IMR-90 (cell line): ENCODE data around the gene IFIT3. TPM values are rescaled to one million over a fixed set of nuclear protein-coding genes. Genes with fewer than 3 reads are reported as not detected.

Experiments
- ATAC-seq: fragments of 200-7000 bp; cut with Tn5 transposase; 2 replicates; pipeline ENCODE4 v1.9.1; 2020; ENCODE audit warnings: low read depth, mild to moderate bottlenecking, moderate library complexity
- BruUV-seq: library from RNA; stranded (reverse); fragments of 400-500 nt; replicated peaks from 2 replicates; lab custom pipeline; 2021; lab: Mats Ljungman, UMichigan
- CTCF ChIA-PET: fragments of 300-600 bp; formaldehyde crosslinking; extraction: SDS; loops from one replicate; lab custom pipeline; 2021; ENCODE audit warnings: antibody characterized with exemption; lab: Yijun Ruan, JAX
- POLR2A ChIA-PET: fragments of 300-600 bp; sonication (Branson Sonifier 250); formaldehyde crosslinking; loops from one replicate; lab custom pipeline; 2022; ENCODE audit warnings: antibody characterized with exemption; ENCODE audit not compliant: unreplicated experiment; lab: Charles Lee
- DNase-seq: peaks from one replicate; pipeline ENCODE4 v3.0.0; 2013
- H2AFZ ChIP-seq: replicated peaks from 2 replicates; pipeline ENCODE3; 2013; ENCODE audit warnings: low read length, mild to moderate bottlenecking; ENCODE audit not compliant: poor library complexity
- H2AK5ac ChIP-seq: 2 replicates; pipeline ENCODE4 v1.6.1; 2013; ENCODE audit warnings: low read depth, low read length, inconsistent platforms
- H2AK9ac ChIP-seq: replicated peaks from 2 replicates; pipeline ENCODE3; 2013; ENCODE audit warnings: mild to moderate bottlenecking, low read depth, low read length, moderate library complexity; ENCODE audit not compliant: poor library complexity
- H2BK120ac ChIP-seq: 2 replicates; pipeline ENCODE4 v1.6.1; 2013; ENCODE audit warnings: low read depth, low read length, inconsistent platforms
- H2BK15ac ChIP-seq: 3 replicates; pipeline ENCODE4 v1.6.1; 2013; ENCODE audit warnings: low read depth, low read length, inconsistent platforms
- H2BK20ac ChIP-seq: 2 replicates; pipeline ENCODE4 v1.6.1; 2013; ENCODE audit warnings: low read depth, mild to moderate bottlenecking, inconsistent platforms, low read length, moderate library complexity
- H2BK5ac ChIP-seq: 2 replicates; pipeline ENCODE4 v1.6.1; 2013; ENCODE audit warnings: mild to moderate bottlenecking, low read depth, low read length, inconsistent platforms; ENCODE audit not compliant: poor library complexity, severe bottlenecking
- H3K14ac ChIP-seq: replicated peaks from 2 replicates; pipeline ENCODE4 v1.6.1; 2013; ENCODE audit warnings: low read depth, low read length, inconsistent platforms
- H3K18ac ChIP-seq: 2 replicates; pipeline ENCODE4 v1.6.1; 2013; ENCODE audit warnings: low read depth, low read length, control low read depth
- H3K23ac ChIP-seq: 2 replicates; pipeline ENCODE4 v1.6.1; 2013; ENCODE audit warnings: low read depth, low read length, inconsistent platforms
- H3K27ac ChIP-seq: 2 replicates; pipeline ENCODE4 v1.5.1; 2013; ENCODE audit warnings: mild to moderate bottlenecking, control low read depth, low read length; ENCODE audit not compliant: insufficient read depth
- H3K27me3 ChIP-seq: 2 replicates; pipeline ENCODE4 v1.6.1; 2013; ENCODE audit warnings: low read length; ENCODE audit not compliant: control insufficient read depth, insufficient read depth
- H3K36me3 ChIP-seq: 2 replicates; pipeline ENCODE4 v1.6.1; 2013; ENCODE audit warnings: low read length, mixed read lengths; ENCODE audit not compliant: control insufficient read depth, insufficient read depth
- H3K4ac ChIP-seq: 2 replicates; pipeline ENCODE4 v1.6.1; 2013; ENCODE audit warnings: low read depth, low read length, inconsistent platforms
- H3K4me1 ChIP-seq: 2 replicates; pipeline ENCODE4 v1.6.1; 2013; ENCODE audit warnings: low read length, mixed read lengths; ENCODE audit not compliant: control insufficient read depth, insufficient read depth
- H3K4me2 ChIP-seq: 2 replicates; pipeline ENCODE4 v1.6.1; 2013; ENCODE audit warnings: low read depth, mild to moderate bottlenecking, control low read depth, low read length, moderate library complexity
- H3K4me3 ChIP-seq: 2 replicates; pipeline ENCODE4 v1.5.1; 2013; ENCODE audit warnings: low read depth, mild to moderate bottlenecking, control low read depth, low read length, moderate library complexity; ENCODE audit not compliant: insufficient read depth
- H3K56ac ChIP-seq: 2 replicates; pipeline ENCODE4 v1.6.1; 2013; ENCODE audit warnings: low read length, inconsistent platforms; ENCODE audit not compliant: insufficient read depth; ENCODE audit errors: extremely low read depth
- H3K79me1 ChIP-seq, 2 experiments: 2 replicates each; pipeline ENCODE4 v1.6.1; 2013; ENCODE audit warnings: low read length in 2 of 2, inconsistent platforms in 1 of 2, low read depth in 1 of 2
- H3K9ac ChIP-seq: 2 replicates; pipeline ENCODE4 v1.6.1; 2013; ENCODE audit warnings: low read depth, low read length, control low read depth
- H3K9me1 ChIP-seq: 2 replicates; pipeline ENCODE4 v1.6.1; 2013; ENCODE audit warnings: low read length, inconsistent platforms; ENCODE audit not compliant: insufficient read depth
- H3K9me3 ChIP-seq: 2 replicates; pipeline ENCODE4 v1.6.1; 2013; ENCODE audit warnings: low read length; ENCODE audit not compliant: control insufficient read depth, insufficient read depth
- H4K20me1 ChIP-seq: 2 replicates; pipeline ENCODE4 v1.6.1; 2013; ENCODE audit warnings: low read length, inconsistent platforms; ENCODE audit not compliant: insufficient read depth
- H4K5ac ChIP-seq: 2 replicates; pipeline ENCODE4 v1.6.1; 2013; ENCODE audit warnings: mild to moderate bottlenecking, low read depth, low read length, control low read depth
- H4K8ac ChIP-seq, 2 experiments: 2 replicates each; pipeline ENCODE4 v1.6.1; 2013; ENCODE audit warnings: low read depth in 2 of 2, low read length in 2 of 2, control low read depth in 1 of 2, inconsistent platforms in 1 of 2
- H4K91ac ChIP-seq: 2 replicates; pipeline ENCODE4 v1.6.1; 2013; ENCODE audit warnings: low read depth, low read length, inconsistent platforms; ENCODE audit not compliant: insufficient read depth
- MAFK ChIP-seq: IDR thresholded peaks from 2 replicates; pipeline ENCODE4 v1.6.1; 2012; ENCODE audit warnings: low read depth, low read length, improper control_type of control experiment
- SMC3 ChIP-seq: fragments of 150-350 bp; IDR thresholded peaks from 2 replicates; pipeline ENCODE4 v1.6.1; 2016; ENCODE audit warnings: low read depth, mild to moderate bottlenecking, antibody characterized with exemption, low read length, moderate library complexity
- WGBS, 2 experiments: methylation state at CpG; one replicate each; pipeline versions ENCODE4 v1.1.5 to v1.1.7; 2013; ENCODE audit warnings: missing lambda C conversion rate in 2 of 2; ENCODE audit not compliant: insufficient read length in 1 of 2; ENCODE audit errors: extremely low coverage in 2 of 2; 5-methylcytosine and 5-hydroxymethylcytosine counted together
- dilution Hi-C: fragments of 300-500 bp; cut with HindIII; formaldehyde crosslinking; loops from one replicate; pipeline ENCODE4 v1.14.3; 2018; ENCODE audit warnings: low sequenced_read_pairs; ENCODE audit not compliant: unreplicated experiment
- in situ Hi-C: fragments of 300-500 bp; cut with MboI; formaldehyde crosslinking; loops from 3 replicates; pipeline ENCODE4 v1.14.3; 2019; ENCODE audit warnings: low sequenced_read_pairs, inconsistent platforms, mixed read lengths
- intact Hi-C: fragments of 100-400 bp; cut with micrococcal nuclease; formaldehyde crosslinking; loops from 2 replicates; pipeline ENCODE4 v1.10.0; 2022
- polyA plus RNA-seq, 3 experiments: library from polyadenylated mRNA; depleted of rRNA; stranded (reverse); fragments of >200 nt; gene quantifications; 2 replicates each; pipeline ENCODE4 v1.2.3, GENCODE V29; 2012; ENCODE audit warnings: low replicate concordance in 1 of 3
- total RNA-seq: library from RNA; depleted of rRNA; stranded (reverse); fragments of >200 nt; gene quantifications from 2 replicates; pipeline ENCODE4 v1.2.3, GENCODE V29; 2012

The IFIT3 gene
- total and polyA plus RNA-seq, 2 of the 4 experiments (the other 2 are of a cell fraction) = 3.5 to 7.3 TPM

- intact Hi-C loops (no loop called here), in situ Hi-C loops (no loop called here), dilution Hi-C loops (no loop called here)
- 100% methylated on average over 2 of the region's 3 CpGs; no CpG with 5 or more reads in 1 of the 2 experiments for WGBS, 2 experiments
- Histone ChIP-seq H3K9ac (no peak overlapping the region), H4K91ac (no peak overlapping the region), H3K9me3 (no peaks in the 10 kb centered on the region), H3K4ac (no peak overlapping the region), H3K4me3 (no peak overlapping the region), H2BK120ac (no peak overlapping the region), H3K79me1 (peaks cover 5 to 12% of the 10 kb centered on the region in 2 experiments), H2AK5ac (no peak overlapping the region), H4K8ac (no peak overlapping the region), H3K18ac (no peak overlapping the region), H4K20me1 (no peaks in the 10 kb centered on the region), H3K4me2 (no peak overlapping the region), H3K36me3 (peaks cover 6% of the 10 kb centered on the region), H4K5ac (no peak overlapping the region), H3K27ac (no peak overlapping the region), H3K14ac (no peak overlapping the region), H2AK9ac (no peak overlapping the region), H2BK5ac (no peak overlapping the region), H3K4me1 (peaks cover 8% of the 10 kb centered on the region), H2BK20ac (no peak overlapping the region), H3K27me3 (no peaks in the 10 kb centered on the region), H3K23ac (no peak overlapping the region), H2AFZ (no peak overlapping the region), H2BK15ac (no peak overlapping the region), H3K56ac (no peak overlapping the region), H3K9me1 (peaks cover 5% of the 10 kb centered on the region; the same call in 1 of the 2 replicates)
- DNase-seq (no peak), ATAC-seq (no peak)
- TF ChIP-seq MAFK (peak; percentile 88), SMC3 (no peak)
- BruUV-seq = no TSS peak
- POLR2A ChIA-PET = no interaction called here
- CTCF ChIA-PET = interaction anchor here (1.4 kb wide), 1 partner anchor 31 kb away, joined by 3 read pairs; no protein-coding TSS in a partner anchor
Observed at GRCh38 chr10:89338713-89339112, 10.9 kb downstream of the IFIT3 start.
